Hepatocyte (in vitro differentiated cells): ENCODE measurements around the gene ARL16. TPM values are rescaled to one million over a fixed set of nuclear protein-coding genes. Genes with fewer than 3 reads are reported as not detected.

ENCODE experiments used
- DNase-seq: peaks from one replicate; pipeline ENCODE4 v3.0.0-alpha.2; 2016; ENCODE audit warnings: low spot score
- H2AFZ ChIP-seq: fragments of 200-600 bp; sonication (generic); 2 replicates; pipeline ENCODE4 v1.6.0; 2016; ENCODE audit warnings: antibody characterized with exemption, mild to moderate bottlenecking
- H3K27ac ChIP-seq: fragments of 200-600 bp; sonication (generic); 2 replicates; pipeline ENCODE4 v1.5.1; 2016; ENCODE audit warnings: mild to moderate bottlenecking
- H3K27me3 ChIP-seq: fragments of 200-600 bp; sonication (generic); 2 replicates; pipeline ENCODE4 v1.6.1; 2016
- H3K36me3 ChIP-seq: fragments of 200-600 bp; sonication (generic); replicated peaks from 2 replicates; pipeline ENCODE4 v1.5.1; 2016; ENCODE audit warnings: low read depth; ENCODE audit not compliant: insufficient read depth
- H3K4me1 ChIP-seq: fragments of 200-600 bp; sonication (generic); 2 replicates; pipeline ENCODE4 v1.5.1; 2016; ENCODE audit warnings: mild to moderate bottlenecking, moderate library complexity; ENCODE audit not compliant: insufficient read depth
- H3K4me2 ChIP-seq: fragments of 200-600 bp; sonication (generic); 2 replicates; pipeline ENCODE4 v1.6.0; 2016
- H3K4me3 ChIP-seq: fragments of 200-600 bp; sonication (generic); 2 replicates; pipeline ENCODE4 v1.5.1; 2016; ENCODE audit warnings: mild to moderate bottlenecking
- H3K79me2 ChIP-seq: fragments of 200-600 bp; sonication (generic); 2 replicates; pipeline ENCODE4 v1.6.0; 2017; ENCODE audit warnings: mild to moderate bottlenecking
- H3K9me2 ChIP-seq: fragments of 200-600 bp; sonication (generic); replicated peaks from 2 replicates; pipeline ENCODE4 v1.6.0; 2017; ENCODE audit warnings: mild to moderate bottlenecking; ENCODE audit not compliant: insufficient read depth
- H3K9me3 ChIP-seq: fragments of 200-600 bp; sonication (generic); 2 replicates; pipeline ENCODE4 v1.5.1; 2016; ENCODE audit warnings: low read depth, mild to moderate bottlenecking
- H4K20me1 ChIP-seq: fragments of 200-600 bp; sonication (generic); 2 replicates; pipeline ENCODE4 v1.6.0; 2016; ENCODE audit warnings: mild to moderate bottlenecking; ENCODE audit not compliant: insufficient read depth, poor library complexity, severe bottlenecking
- CTCF ChIP-seq: fragments of 200-600 bp; sonication (generic); IDR thresholded peaks from 2 replicates; pipeline ENCODE4 v1.5.1; 2016; ENCODE audit warnings: antibody characterized with exemption, mild to moderate bottlenecking; ENCODE audit not compliant: poor library complexity
- EZH2 ChIP-seq: fragments of 200-600 bp; sonication (generic); IDR thresholded peaks from 2 replicates; pipeline ENCODE4 v1.6.1; 2016; ENCODE audit warnings: antibody characterized with exemption, mild to moderate bottlenecking, borderline replicate concordance
- EZH2phosphoT487 ChIP-seq: fragments of 200-600 bp; sonication (generic); IDR thresholded peaks from one replicate; pipeline ENCODE4 v1.6.1; 2018; ENCODE audit warnings: antibody characterized with exemption, mild to moderate bottlenecking, low read depth, moderate library complexity; ENCODE audit not compliant: unreplicated experiment, severe bottlenecking
- WGBS: methylation state at CpG from one replicate; pipeline ENCODE4 v1.1.6; 2016; ENCODE audit warnings: low lambda C conversion rate; ENCODE audit errors: missing lambda C conversion rate; 5-methylcytosine and 5-hydroxymethylcytosine counted together
- polyA plus RNA-seq: library from polyadenylated mRNA; unstranded; fragments of >200 nt; fragmentation: Nextera tagmentation; extraction: Ambion mirVana; gene quantifications from 2 replicates; pipeline ENCODE4 v1.2.1, GENCODE V29; 2016
- total RNA-seq: library from RNA; depleted of rRNA; stranded (reverse); fragments of >200 nt; gene quantifications from 2 replicates; pipeline ENCODE4 v1.2.3, GENCODE V29; 2014

Gene ARL16
- total and polyA plus RNA-seq, 2 experiments from 2014 or later, result 38.8 to 70.6 TPM

GRCh38 chr17:81703747-81704654 is 20.4 kb upstream of the ARL16 start:
- H3K4me3 ChIP-seq, result peak overlapping the region; percentile 88

GRCh38 chr17:81702934-81703746 is 19.5 kb upstream of the ARL16 start, which contains the start of gene MRPL12:
MRPL12 (plus strand) TSS chr17:81703367; CDS start chr17:81703502, 135 bp downstream.
- DNase-seq, result peak; percentile 98
- Histone ChIP-seq H3K9me2 (no peaks in the 10 kb centered on the region), H3K27me3 (no peaks in the 10 kb centered on the region), H3K79me2 (peaks cover 70% of the 10 kb centered on the region), H3K27ac (peak within 1 kb of the TSS; percentile 97), H3K4me1 (peaks cover 18% of the 10 kb centered on the region), H3K4me2 (peak within 1 kb of the TSS; percentile 94), H3K36me3 (no peaks in the 10 kb centered on the region), H4K20me1 (peaks cover 13% of the 10 kb centered on the region), H3K9me3 (no peaks in the 10 kb centered on the region), H2AFZ (peak within 1 kb of the TSS; percentile 82), H3K4me3 (peak within 1 kb of the TSS; percentile 88)
- no peak for TF ChIP-seq EZH2phosphoT487
- TF ChIP-seq CTCF, result no peak
- TF ChIP-seq EZH2, result no peak
- WGBS, result under 1% methylated on average over 69 of the region's 102 CpGs

More at GRCh38 chr17:81703747-81704654, 20.4 kb upstream of the ARL16 start:
- H3K9me2 ChIP-seq, result no peaks in the 10 kb centered on the region
- H3K9me3 ChIP-seq, result no peaks in the 10 kb centered on the region
- no peaks in the 10 kb centered on the region for H3K27me3 ChIP-seq
- DNase-seq, result no peak
- H4K20me1 ChIP-seq, result peaks cover 13% of the 10 kb centered on the region
- TF ChIP-seq CTCF (no peak), EZH2 (no peak), EZH2phosphoT487 (no peak)
- peaks cover 18% of the 10 kb centered on the region for H3K4me1 ChIP-seq
- WGBS, result 38% methylated on average over 26 of the region's 27 CpGs
- no peaks in the 10 kb centered on the region for H3K36me3 ChIP-seq
- peak overlapping the region; percentile 90 for H3K4me2 ChIP-seq
- H3K27ac ChIP-seq, result peak overlapping the region; percentile 84
- peak overlapping the region; percentile 82 for H2AFZ ChIP-seq
- H3K79me2 ChIP-seq, result peaks cover 62% of the 10 kb centered on the region

- Histone ChIP-seq H3K36me3 (no peaks in the 10 kb centered on the region), H3K4me1 (peaks cover 18% of the 10 kb centered on the region), H2AFZ (no peak overlapping the region), H3K9me3 (no peaks in the 10 kb centered on the region), H3K27me3 (no peaks in the 10 kb centered on the region), H3K9me2 (no peaks in the 10 kb centered on the region), H3K27ac (peak overlapping the region; percentile 97), H4K20me1 (peaks cover 16% of the 10 kb centered on the region), H3K4me3 (peak overlapping the region; percentile 72), H3K4me2 (peak overlapping the region; percentile 94), H3K79me2 (peaks cover 79% of the 10 kb centered on the region)
- WGBS, result 86% methylated on average over 23 of the region's 23 CpGs
- TF ChIP-seq EZH2phosphoT487, result no peak
- TF ChIP-seq CTCF, result peak; percentile 9
- TF ChIP-seq EZH2, result no peak
- DNase-seq, result peak; percentile 40
Observed at GRCh38 chr17:81701288-81702071, 17.9 kb upstream of the ARL16 start.
